SK-N-MC (cell line): ENCODE results near the gene XG.
"Not testable (repeated sequence)": the region's sequence is repeated elsewhere in the genome, so short reads cannot be mapped to it uniquely, and the experiment has no call there.

Source experiments
- EZH2 ChIP-seq: fragments of 200-600 bp; sonication (generic); IDR thresholded peaks from one replicate; pipeline ENCODE4 v1.6.1; 2017; ENCODE audit warnings: antibody characterized with exemption
- FOXP2 ChIP-seq: optimal IDR thresholded peaks from 2 replicates; pipeline ENCODE3; 2011; ENCODE audit warnings: mild to moderate bottlenecking, moderate library complexity; ENCODE audit not compliant: insufficient read depth; ENCODE audit errors: extremely low read length, control extremely low read depth
- POLR2AphosphoS5 ChIP-seq: IDR thresholded peaks from 2 replicates; pipeline ENCODE4 v1.6.1; 2012; ENCODE audit warnings: mild to moderate bottlenecking, low read depth, low read length, borderline replicate concordance

- not testable (repeated sequence) for TF ChIP-seq POLR2AphosphoS5, EZH2, FOXP2
Observed at GRCh38 chrX:2751874-2752300, at the start of gene XG.
